Vagina (tissue), 2 donors: Measurements from ENCODE around the gene MNX1. TPM values are rescaled to one million over a fixed set of nuclear protein-coding genes. Genes with fewer than 3 reads are reported as not detected.

Experiments
- DNase-seq, 2 donors: peaks; one replicate each; pipeline ENCODE4 v3.0.0-alpha.2; 2017; ENCODE audit errors: extremely low spot score in 2 of 2
- H3K27ac ChIP-seq: fragments of 200-600 bp; sonication (generic); one replicate; pipeline ENCODE4 v1.5.1; 2019
- H3K27me3 ChIP-seq: fragments of 200-600 bp; sonication (generic); one replicate; pipeline ENCODE4 v1.5.1; 2019
- H3K36me3 ChIP-seq, 2 donors: fragments of 200-600 bp; sonication (generic); one replicate each; pipeline ENCODE4 v1.5.1; 2017 to 2019
- H3K4me1 ChIP-seq: fragments of 200-600 bp; sonication (generic); one replicate; pipeline ENCODE4 v1.5.1; 2019
- H3K4me3 ChIP-seq, 2 donors: fragments of 200-600 bp; sonication (generic); 1 replicate in 1 of 2; 2 replicates in 1 of 2; pipeline ENCODE4 v1.5.1; 2016 to 2019
- H3K9me3 ChIP-seq: fragments of 200-600 bp; sonication (generic); one replicate; pipeline ENCODE4 v1.5.1; 2019
- CTCF ChIP-seq, 3 experiments: fragments of 450-650 bp in 2 of 3; fragments of 200-600 bp in 1 of 3; sonication (generic) in 1 of 3; IDR thresholded peaks; one replicate each; pipeline ENCODE4 v1.5.1; 2017 to 2019; ENCODE audit warnings: antibody characterized with exemption in 3 of 3, mild to moderate bottlenecking in 2 of 3, moderate library complexity in 2 of 3
- POLR2A ChIP-seq, 2 donors: fragments of 450-650 bp; IDR thresholded peaks; one replicate each; pipeline ENCODE4 v1.6.1; 2017; ENCODE audit warnings: antibody characterized with exemption in 2 of 2, mild to moderate bottlenecking in 2 of 2, moderate library complexity in 2 of 2
- POLR2AphosphoS5 ChIP-seq, 2 donors: sonication (generic); formaldehyde crosslinking; IDR thresholded peaks; one replicate each; pipeline ENCODE4 v1.9.0; 2017; ENCODE audit warnings: antibody characterized with exemption in 2 of 2, mild to moderate bottlenecking in 2 of 2, low read depth in 1 of 2; ENCODE audit not compliant: insufficient read depth in 1 of 2
- intact Hi-C: fragments of 100-400 bp; cut with DNase I; formaldehyde crosslinking; loops from one replicate; pipeline ENCODE4 v1.15.1; 2023
- total RNA-seq: library from RNA; depleted of rRNA; stranded (reverse); fragments of >200 nt; gene quantifications from one replicate; pipeline ENCODE4 v1.2.3, GENCODE V29; 2016

Gene MNX1
- total RNA-seq, 1 donor from 2014 or later: not detected

GRCh38 chr7:156994417-156994816, 16.0 kb downstream of the MNX1 start:
- H3K36me3 ChIP-seq: no peaks in the 10 kb centered on the region
- intact Hi-C loops: no loop called here
- peak in 1 of 2 donors; percentile 31 for DNase-seq
- TF ChIP-seq POLR2AphosphoS5 (IDR thresholded peaks at IDR 0.05; ENCODE audit: insufficient read depth in 1 of 2, low read depth in 1 of 2): no peak
- no peak for TF ChIP-seq CTCF (IDR thresholded peaks at IDR 0.05)
- no peak for TF ChIP-seq POLR2A (IDR thresholded peaks at IDR 0.05)
- H3K9me3 ChIP-seq: no peaks in the 10 kb centered on the region
- H3K4me3 ChIP-seq: no peak overlapping the region
- peaks cover 4% of the 10 kb centered on the region for H3K27me3 ChIP-seq
- no peak overlapping the region for H3K27ac ChIP-seq
- peaks cover 4% of the 10 kb centered on the region for H3K4me1 ChIP-seq

GRCh38 chr7:156993925-156994235, 16.6 kb downstream of the MNX1 start:
- no peaks in the 10 kb centered on the region for H3K36me3 ChIP-seq
- H3K27ac ChIP-seq: no peak overlapping the region
- H3K9me3 ChIP-seq: no peaks in the 10 kb centered on the region
- DNase-seq: peak in 1 of 2 donors; percentile 90
- no peaks in the 10 kb centered on the region for H3K4me1 ChIP-seq
- intact Hi-C loops: no loop called here
- H3K27me3 ChIP-seq: no peaks in the 10 kb centered on the region
- no peak overlapping the region for H3K4me3 ChIP-seq
- no peak for TF ChIP-seq CTCF (IDR thresholded peaks at IDR 0.05)

DNA sequence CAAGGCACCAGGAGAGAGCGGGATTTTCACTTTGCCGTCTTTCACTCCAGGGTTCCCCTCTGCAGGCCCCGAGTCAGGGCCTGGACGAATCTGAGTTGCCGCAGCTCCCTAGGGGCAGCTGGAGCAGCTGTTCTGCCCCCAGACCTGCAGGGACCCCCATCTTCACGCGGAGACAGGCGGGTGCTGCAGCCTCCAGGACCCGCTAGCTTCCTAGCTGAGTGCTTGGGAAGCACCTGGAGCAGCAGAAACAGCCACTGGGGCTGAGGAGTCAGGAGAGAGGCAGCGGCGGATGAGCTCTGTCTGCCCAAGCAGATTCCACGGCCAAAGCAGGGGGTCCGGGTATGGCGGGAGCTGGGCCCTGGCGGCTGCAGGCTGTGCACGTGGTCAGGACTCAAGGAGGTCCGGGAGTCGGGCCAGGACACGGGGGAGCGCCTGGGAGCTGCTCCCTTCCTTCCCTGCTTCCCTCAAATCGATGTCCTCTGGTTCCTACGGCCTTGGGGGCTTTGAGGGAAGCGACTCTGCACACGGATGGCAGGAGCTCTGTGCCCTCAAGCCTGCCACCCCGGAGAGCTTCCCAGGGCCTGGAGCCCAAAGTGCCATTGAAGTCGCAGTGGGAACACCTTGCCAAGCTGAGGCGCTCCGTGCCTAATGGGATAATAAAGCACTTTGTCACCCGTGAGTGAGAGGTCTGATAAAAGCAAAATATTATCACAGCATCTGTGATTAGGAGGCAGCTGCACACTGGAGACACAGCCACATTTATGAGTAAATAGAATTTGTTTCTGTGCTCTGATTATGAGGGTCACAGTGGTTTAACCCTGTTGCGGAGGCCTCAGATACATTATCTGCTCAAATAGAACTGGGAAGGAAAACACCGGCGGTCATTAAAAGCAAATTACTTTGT, 17.2 kb downstream of the MNX1 start:
- no peak overlapping the region for H3K4me3 ChIP-seq
- no peaks in the 10 kb centered on the region for H3K4me1 ChIP-seq
- intact Hi-C loops: no loop called here
- H3K36me3 ChIP-seq: no peaks in the 10 kb centered on the region
- H3K27me3 ChIP-seq: no peaks in the 10 kb centered on the region
- no peaks in the 10 kb centered on the region for H3K9me3 ChIP-seq
- DNase-seq: peak in 1 of 2 donors; percentile 84
- H3K27ac ChIP-seq: no peak overlapping the region
- no peak for TF ChIP-seq POLR2AphosphoS5 (IDR thresholded peaks at IDR 0.05; ENCODE audit: insufficient read depth in 1 of 2, low read depth in 1 of 2)
- TF ChIP-seq POLR2A (IDR thresholded peaks at IDR 0.05): no peak
- no peak for TF ChIP-seq CTCF (IDR thresholded peaks at IDR 0.05)

DNA sequence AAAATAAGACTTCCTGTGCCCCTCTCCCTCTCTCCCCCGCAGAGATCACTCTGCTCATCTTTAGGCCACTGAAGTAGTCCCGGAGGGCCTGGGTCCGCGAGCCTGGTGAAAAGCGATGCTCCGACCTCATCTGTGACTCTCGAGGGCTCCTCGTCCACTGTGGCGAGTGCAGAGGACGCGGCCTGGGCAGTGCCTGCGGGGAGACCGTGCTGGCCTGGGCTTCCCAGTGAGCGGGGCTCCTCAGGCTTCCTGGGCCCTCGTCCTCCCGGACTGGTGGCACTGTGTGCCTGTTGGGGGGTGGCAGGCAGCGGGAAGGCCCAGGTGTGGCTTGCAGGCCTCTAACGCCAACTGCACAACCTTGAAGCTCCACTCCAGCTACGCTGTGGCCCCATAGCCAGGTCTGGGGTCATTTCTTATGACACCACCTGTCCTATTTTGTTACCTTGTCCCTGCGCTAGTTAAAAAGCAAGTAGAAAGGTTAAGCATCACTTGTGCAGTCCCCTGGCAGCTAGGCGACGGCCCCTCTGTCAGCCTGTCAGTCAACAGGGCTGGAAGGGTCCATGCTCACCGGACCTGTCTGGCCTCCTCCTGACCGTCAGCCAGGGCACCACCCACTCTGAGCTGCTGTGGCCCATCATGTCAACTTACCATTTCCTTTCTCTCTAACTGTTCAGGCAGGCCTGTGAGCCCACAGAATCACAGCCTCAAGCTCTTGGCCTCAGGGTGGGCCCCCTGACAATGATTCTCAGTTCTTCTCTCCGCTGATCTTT, 20.5 kb downstream of the MNX1 start:
- intact Hi-C loops: no loop called here
- DNase-seq: peak in 1 of 2 donors; percentile 89
- no peak for TF ChIP-seq POLR2AphosphoS5 (IDR thresholded peaks at IDR 0.05; ENCODE audit: insufficient read depth in 1 of 2, low read depth in 1 of 2)
- TF ChIP-seq POLR2A (IDR thresholded peaks at IDR 0.05): no peak
- no peak for TF ChIP-seq CTCF (IDR thresholded peaks at IDR 0.05)

More for the DNA sequence above, 20.5 kb downstream of the MNX1 start:
- Histone ChIP-seq H3K9me3 (no peaks in the 10 kb centered on the region), H3K4me3 (no peak overlapping the region), H3K27me3 (no peaks in the 10 kb centered on the region), H3K4me1 (peaks cover 2% of the 10 kb centered on the region), H3K27ac (no peak overlapping the region), H3K36me3 (no peaks in the 10 kb centered on the region)
